ENCODE results near the gene FAM117B. TPM values are rescaled to one million over a fixed set of nuclear protein-coding genes. Genes with fewer than 3 reads are reported as not detected.
"Not testable (repeated sequence)": the region's sequence is repeated elsewhere in the genome, so short reads cannot be mapped to it uniquely, and the experiment has no call there.

FAM117B gene
- polyA plus RNA-seq, 3 donors from 2014 or later: 2.2 to 4.7 (median 3.3) TPM

DNA sequence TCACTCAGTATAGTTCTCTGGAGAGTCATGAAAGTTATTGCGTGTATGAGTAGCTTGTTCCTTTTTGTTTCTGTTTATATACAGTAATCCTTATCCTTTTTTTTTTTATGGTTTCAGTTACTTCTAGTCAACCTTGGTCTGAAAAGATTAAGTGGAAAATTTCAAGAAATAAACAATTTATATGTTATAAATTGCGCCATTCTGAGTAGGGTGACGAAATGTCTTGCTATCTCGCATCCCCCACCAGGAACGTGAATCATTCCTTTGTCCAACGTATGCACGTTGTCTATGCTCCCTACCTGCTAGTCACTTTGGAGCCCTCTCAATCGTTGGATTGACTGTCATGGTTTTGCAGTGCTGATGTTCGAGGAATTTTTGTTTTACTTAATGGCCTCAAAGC is 60.4 kb downstream of the FAM117B start:
- Mint-ChIP-seq H3K27ac (no peak overlapping the region), H3K36me3 (peaks cover 0 to 5% (median 0%) of the 10 kb centered on the region in 3 donors), H3K4me3 (no peak overlapping the region), H3K27me3 (ENCODE audit: low read depth in 3 of 3) (peaks cover 0 to 3% (median 2%) of the 10 kb centered on the region in 3 donors), H3K4me1 (peaks cover 0 to 6% of the 10 kb centered on the region in 2 donors), H3K9me3 (no peaks in the 10 kb centered on the region)
- no peak for DNase-seq

DNA sequence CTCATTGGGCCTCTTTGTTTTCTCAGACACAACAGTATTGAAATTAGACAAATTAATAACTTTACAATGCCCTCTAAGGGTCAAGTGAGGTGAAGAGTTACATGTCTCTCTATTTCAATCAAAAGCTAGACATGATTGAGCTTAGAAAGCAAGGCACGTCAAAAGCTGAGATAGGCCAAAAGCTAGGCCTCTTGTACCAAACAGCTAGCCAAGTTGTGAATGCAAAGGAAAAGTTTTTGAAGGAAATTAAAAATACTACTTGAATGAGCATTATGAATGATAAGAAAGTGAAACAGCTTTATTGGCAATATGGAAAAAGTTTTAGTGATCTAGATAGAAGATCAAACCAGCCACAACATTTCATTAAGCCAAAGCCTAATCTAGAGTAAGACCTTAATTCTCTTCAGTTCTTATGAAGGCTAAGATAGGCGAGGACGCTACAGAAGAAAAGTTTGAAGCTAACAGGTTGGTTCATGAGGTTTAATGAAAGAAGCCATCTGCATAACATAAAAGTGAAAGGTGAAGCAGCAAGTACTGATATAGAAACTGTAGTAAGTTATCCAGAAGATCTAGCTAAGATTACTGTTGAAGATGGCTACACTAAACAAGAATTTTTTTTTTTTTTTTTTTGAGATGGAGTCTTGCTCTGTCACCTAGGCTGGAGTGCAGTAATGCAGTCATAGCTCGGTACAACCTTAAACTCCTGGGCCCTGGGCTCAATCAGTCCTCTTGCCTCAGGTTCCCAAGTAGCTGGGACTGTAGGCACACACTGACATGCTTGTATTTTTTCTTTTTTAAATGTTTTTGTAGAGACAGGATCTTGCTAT is 65.5 kb downstream of the FAM117B start:
- Mint-ChIP-seq H3K27me3 (ENCODE audit: low read depth in 3 of 3) (peaks cover 0 to 4% (median 0%) of the 10 kb centered on the region in 3 donors), H3K36me3 (peaks cover 0 to 6% (median 5%) of the 10 kb centered on the region in 3 donors), H3K27ac (no peak overlapping the region), H3K9me3 (no peaks in the 10 kb centered on the region), H3K4me3 (no peak overlapping the region), H3K4me1 (peaks cover 0 to 18% of the 10 kb centered on the region in 2 donors)
- no peak for DNase-seq

DNA sequence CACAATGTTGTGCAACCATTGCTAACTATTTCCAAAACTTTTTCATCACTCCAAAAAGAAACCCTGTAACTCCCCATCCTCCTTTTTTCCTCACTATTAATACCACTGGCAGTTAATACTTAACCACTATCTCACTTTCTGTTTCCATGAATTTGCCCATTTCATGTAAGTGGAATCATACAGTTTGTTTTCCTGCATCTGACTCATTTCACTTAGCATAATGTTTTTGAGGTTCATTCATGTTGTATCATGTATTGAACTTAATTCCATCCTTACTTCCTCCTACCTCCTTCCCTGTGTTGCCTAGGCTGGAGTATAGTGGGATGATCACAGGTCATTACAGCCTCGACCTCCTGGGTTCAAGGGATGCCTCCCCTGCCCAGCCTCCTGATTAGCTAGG is 68.3 kb downstream of the FAM117B start:
- no peak for DNase-seq
- Mint-ChIP-seq H3K4me1 (peaks cover 2 to 27% of the 10 kb centered on the region in 2 donors), H3K27ac (no peak overlapping the region), H3K27me3 (ENCODE audit: low read depth in 3 of 3) (peaks cover 0 to 4% (median 0%) of the 10 kb centered on the region in 3 donors), H3K9me3 (no peaks in the 10 kb centered on the region), H3K36me3 (peaks cover 0 to 6% (median 0%) of the 10 kb centered on the region in 3 donors), H3K4me3 (no peak overlapping the region)

DNA sequence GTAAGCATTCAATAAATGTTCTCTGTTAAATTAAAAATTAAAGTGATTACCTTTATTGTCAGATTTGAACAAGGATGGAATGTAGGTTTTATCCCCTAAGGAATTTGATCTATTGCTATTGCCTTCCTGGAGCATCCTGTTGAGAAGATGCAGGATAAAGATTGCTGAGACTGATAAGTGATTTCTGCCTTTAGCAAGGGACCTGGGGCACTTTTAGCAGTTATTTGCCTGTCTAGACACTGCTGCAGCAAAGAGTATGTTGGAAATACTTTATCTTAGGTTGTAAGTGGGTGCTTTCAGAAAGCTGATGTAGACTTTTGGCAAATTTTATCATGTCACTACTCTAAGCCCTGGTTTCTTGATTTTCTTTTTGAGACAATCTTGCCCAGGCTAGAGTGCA is 69.5 kb downstream of the FAM117B start:
- Mint-ChIP-seq H3K36me3 (peaks cover 0 to 10% (median 4%) of the 10 kb centered on the region in 3 donors), H3K27ac (no peak overlapping the region), H3K27me3 (ENCODE audit: low read depth in 3 of 3) (peaks cover 0 to 4% (median 2%) of the 10 kb centered on the region in 3 donors), H3K4me1 (peaks cover 2 to 27% of the 10 kb centered on the region in 2 donors), H3K9me3 (no peaks in the 10 kb centered on the region), H3K4me3 (no peak overlapping the region)
- no peak for DNase-seq

DNA sequence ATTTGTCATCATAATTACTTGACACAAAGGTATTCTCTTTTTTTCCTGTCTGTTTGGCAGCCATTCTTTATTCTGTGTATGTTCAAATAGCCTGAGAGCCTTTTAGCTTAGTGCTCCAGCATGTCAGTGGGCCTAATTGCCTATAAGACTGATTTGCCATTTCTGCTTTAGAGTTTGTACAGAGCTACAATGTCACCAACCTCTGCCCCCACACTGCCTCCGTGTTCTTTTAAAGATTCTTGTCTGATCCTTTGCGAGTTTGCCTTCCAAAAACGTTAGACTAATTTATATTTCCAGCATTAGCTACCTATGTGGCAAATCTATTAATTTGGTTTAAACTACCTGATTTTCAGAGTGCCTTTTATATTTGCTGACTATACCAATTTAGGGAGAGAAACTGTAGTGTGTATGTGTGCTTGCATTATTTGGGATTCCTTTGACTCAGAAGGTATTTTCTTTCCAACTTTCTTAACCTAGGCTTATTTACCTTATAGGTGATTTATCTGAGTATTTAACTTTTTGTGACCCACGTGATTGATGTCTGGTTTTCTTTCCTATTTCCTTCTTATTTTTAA is 70.8 kb downstream of the FAM117B start:
- H3K36me3 Mint-ChIP-seq: peaks cover 0 to 10% (median 4%) of the 10 kb centered on the region in 3 donors
- no peaks in the 10 kb centered on the region for H3K9me3 Mint-ChIP-seq
- peaks cover 2 to 21% of the 10 kb centered on the region in 2 donors for H3K4me1 Mint-ChIP-seq
- no peak for DNase-seq
- no peak overlapping the region for H3K27ac Mint-ChIP-seq
- no peak overlapping the region for H3K4me3 Mint-ChIP-seq
- H3K27me3 Mint-ChIP-seq (ENCODE audit: low read depth in 3 of 3): peaks cover 0 to 5% (median 2%) of the 10 kb centered on the region in 3 donors

DNA sequence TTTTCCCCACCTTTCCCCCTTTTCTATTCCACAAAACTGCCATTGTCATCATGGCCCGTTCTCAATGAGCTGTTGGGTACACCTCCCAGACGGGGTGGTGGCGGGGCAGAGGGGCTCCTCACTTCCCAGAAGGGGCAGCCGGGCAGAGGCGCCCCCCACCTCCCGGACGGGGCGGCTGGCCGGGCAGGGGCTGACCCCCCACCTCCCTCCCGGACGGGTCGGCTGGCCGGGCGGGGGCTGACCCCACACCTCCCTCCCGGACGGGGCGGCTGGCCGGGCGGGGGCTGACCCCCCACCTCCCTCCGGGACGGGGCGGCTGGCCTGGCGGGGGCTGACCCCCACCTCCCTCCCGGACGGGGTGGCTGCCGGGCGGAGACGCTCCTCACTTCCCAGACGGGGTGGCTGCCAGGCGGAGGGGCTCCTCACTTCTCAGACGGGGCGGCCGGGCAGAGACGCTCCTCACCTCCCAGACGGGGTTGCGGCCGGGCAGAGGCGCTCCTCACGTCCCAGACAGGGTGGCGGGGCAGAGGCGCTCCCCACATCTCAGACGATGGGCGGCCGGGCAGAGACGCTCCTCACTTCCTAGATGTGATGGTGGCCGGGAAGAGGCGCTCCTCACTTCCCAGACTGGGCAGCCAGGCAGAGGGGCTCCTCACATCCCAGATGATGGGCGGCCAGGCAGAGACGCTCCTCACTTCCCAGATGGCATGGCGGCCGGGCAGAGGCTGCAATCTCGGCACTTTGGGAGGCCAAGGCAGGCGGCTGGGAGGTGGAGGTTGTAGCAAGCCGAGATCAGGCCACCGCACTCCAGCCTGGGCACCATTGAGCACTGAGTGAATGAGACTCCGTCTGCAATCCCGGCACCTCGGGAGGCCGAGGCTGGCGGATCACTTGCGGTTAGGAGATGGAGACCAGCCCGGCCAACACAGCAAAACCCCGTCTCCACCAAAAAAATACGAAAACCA is 80.5 kb downstream of the FAM117B start:
- Mint-ChIP-seq H3K4me1 (peaks cover 9 to 26% of the 10 kb centered on the region in 2 donors), H3K36me3 (peaks cover 16 to 18% (median 18%) of the 10 kb centered on the region in 3 donors), H3K9me3 (peaks cover 14 to 36% (median 26%) of the 10 kb centered on the region in 6 donors)
- H3K27ac Mint-ChIP-seq; H3K4me3 Mint-ChIP-seq; H3K27me3 Mint-ChIP-seq (ENCODE audit: low read depth in 3 of 3); DNase-seq: not testable (repeated sequence)

DNA sequence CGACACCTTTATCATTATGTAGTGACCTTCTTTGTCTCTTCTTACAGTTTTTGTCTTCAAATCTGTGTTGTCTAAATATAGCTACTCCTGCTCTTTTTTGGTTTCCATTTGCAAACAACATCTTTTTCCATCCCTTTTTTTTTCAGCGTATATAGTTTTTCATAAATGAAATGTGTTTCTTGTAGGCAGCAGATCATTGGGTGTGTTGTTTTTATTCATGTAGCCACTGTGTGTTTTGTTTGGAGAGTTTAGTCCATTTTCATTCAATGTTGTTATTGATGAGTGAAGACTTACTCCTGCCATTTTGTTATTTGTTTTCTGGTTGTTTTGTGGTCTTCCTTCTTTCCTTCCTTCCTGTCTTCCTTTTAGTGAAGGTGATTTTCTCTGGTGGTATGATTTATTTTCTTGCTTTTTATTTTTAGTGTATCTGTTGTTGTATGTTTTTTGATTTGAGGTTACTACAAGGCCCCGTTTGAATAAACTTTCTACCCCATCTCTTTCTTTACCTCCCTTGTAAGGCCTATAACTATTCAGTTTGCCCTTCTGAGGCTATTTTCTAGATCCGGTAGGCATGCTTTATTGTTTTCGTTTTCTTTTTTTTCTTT is 81.4 kb downstream of the FAM117B start:
- Mint-ChIP-seq H3K27ac (no peak overlapping the region), H3K27me3 (ENCODE audit: low read depth in 3 of 3) (peaks cover 0 to 4% (median 3%) of the 10 kb centered on the region in 3 donors), H3K4me1 (peaks cover 9 to 25% of the 10 kb centered on the region in 2 donors), H3K36me3 (peaks cover 16 to 18% (median 18%) of the 10 kb centered on the region in 3 donors), H3K9me3 (peaks cover 14 to 36% (median 26%) of the 10 kb centered on the region in 6 donors), H3K4me3 (peak overlapping the region in 1 of 5 donors; percentile 30)
- DNase-seq: no peak

DNA sequence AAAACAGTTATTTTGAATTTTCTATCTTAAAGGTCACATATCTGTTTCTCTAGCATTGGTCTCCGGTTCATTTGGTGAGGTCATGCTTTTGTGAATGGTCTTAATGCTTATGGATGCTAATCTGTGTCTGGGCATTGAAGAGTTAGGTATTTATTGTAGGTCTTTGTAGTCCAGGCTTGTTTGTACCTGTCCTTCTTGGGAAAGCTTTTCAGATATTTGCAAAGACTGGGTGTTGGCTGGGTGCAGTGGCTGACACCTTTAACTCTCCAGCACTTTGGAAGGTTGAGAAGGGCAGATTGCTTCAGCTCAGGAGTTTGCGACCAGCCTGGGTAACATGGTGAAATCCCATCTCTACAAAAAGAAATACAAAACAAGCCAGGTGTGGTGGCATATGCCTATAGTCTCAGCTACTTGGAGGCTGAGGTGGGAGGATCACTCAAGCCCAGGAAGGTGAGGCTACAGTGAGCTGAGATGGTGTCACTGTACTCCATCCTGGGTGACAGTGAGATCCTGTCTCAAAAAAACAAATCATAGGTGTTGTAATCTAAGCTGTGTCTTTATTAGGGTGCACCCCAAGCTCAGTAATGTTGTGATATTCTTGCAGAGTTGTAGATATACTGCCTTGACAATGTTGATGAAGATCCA is 82.3 kb downstream of the FAM117B start:
- H3K4me1 Mint-ChIP-seq: peaks cover 9 to 25% of the 10 kb centered on the region in 2 donors
- DNase-seq: no peak

DNA sequence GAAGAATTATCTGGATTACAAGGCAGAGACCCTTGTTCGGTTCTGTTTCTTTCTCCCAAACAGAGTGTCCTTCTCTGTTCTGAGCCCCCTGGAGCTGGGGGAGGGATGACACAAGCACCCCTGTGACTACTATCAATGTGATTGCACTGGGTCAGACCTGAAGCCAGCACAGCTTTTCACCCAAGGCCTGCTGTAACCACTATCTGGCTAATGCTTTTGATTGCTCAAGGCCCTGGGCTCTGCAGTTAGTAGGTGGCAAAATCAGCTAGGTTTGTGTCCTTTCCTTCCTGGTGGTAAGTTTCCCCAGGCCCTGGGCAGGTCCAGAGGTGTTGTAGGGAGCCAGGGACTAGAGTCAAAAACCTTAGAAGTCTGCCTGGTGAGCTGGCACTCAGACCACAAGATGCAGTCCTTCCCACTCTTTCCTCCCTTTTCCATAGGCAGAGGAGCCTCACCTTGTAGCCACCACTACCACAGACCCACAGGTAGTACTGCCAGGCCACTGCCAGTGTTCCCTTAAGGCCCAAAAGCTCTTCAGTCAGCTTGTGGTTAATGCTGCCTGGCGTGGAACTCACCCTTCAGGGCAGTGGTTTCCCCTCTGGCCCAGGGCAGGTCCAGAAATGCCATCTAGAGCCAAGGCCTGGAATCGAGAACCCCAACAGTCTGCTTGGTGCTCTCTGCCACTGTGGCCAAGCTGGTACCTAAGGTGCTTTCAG is 83.0 kb downstream of the FAM117B start:
- Mint-ChIP-seq H3K36me3 (peaks cover 13 to 18% (median 18%) of the 10 kb centered on the region in 3 donors), H3K27ac (peak overlapping the region in 1 of 6 donors; percentile 36), H3K4me1 (peaks cover 9 to 25% of the 10 kb centered on the region in 2 donors), H3K27me3 (ENCODE audit: low read depth in 3 of 3) (peaks cover 0 to 4% (median 2%) of the 10 kb centered on the region in 3 donors), H3K4me3 (peak overlapping the region in 1 of 5 donors; percentile 47), H3K9me3 (peaks cover 14 to 26% (median 22%) of the 10 kb centered on the region in 6 donors)
- peak; percentile 7 to 9 (median 8) for DNase-seq

More for the DNA sequence above, 82.3 kb downstream of the FAM117B start:
- Mint-ChIP-seq H3K27me3 (ENCODE audit: low read depth in 3 of 3) (peaks cover 0 to 4% (median 3%) of the 10 kb centered on the region in 3 donors), H3K27ac (no peak overlapping the region), H3K36me3 (peaks cover 16 to 18% (median 18%) of the 10 kb centered on the region in 3 donors), H3K9me3 (peaks cover 14 to 33% (median 26%) of the 10 kb centered on the region in 6 donors), H3K4me3 (no peak overlapping the region)

DNA sequence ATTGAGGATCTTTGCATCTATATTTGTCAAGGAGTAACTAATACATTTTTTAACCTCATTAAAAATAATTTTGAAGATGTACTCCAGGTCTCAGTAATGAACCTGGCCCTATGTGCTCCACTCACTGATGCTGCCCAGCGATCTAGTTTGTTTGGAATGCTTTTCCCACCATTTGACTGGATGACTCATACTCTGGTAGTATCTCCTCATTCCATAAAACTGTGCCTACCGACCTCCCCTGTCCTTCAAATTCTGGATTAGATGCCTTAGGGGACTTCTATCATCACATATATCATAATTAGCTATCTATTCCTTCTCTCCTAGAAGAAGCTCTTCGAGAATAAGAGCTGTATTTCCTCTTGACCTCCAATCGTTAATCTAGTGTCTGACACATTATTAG is 83.8 kb downstream of the FAM117B start:
- Mint-ChIP-seq H3K36me3 (peaks cover 12 to 13% (median 13%) of the 10 kb centered on the region in 3 donors), H3K4me1 (peaks cover 10 to 25% of the 10 kb centered on the region in 2 donors), H3K9me3 (peaks cover 6 to 18% (median 17%) of the 10 kb centered on the region in 6 donors), H3K27me3 (ENCODE audit: low read depth in 3 of 3) (peaks cover 0 to 4% (median 0%) of the 10 kb centered on the region in 3 donors), H3K27ac (no peak overlapping the region), H3K4me3 (no peak overlapping the region)
- DNase-seq: no peak

DNA sequence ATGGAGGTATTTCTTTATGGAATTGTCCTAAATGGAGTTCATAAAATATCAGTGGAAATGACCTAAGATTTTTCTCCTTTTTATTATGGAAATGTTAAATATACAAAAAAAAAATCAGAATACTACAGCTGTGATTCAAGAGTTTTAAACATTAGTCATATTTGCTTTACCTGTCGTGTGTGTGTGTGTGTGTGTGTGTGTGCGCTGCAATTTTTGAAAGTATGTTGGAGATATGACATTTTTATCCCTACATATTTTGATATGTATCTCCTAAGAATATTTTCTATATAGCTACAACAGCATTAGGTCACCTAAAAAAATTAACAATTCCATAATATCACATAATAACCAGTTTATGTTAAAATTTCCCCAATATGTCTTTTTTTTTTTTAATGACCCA is 85.5 kb downstream of the FAM117B start:
- H3K27ac Mint-ChIP-seq: no peak overlapping the region
- no peak for DNase-seq
- no peak overlapping the region for H3K4me3 Mint-ChIP-seq
- peaks cover 10 to 25% of the 10 kb centered on the region in 2 donors for H3K4me1 Mint-ChIP-seq
- peaks cover 6 to 17% (median 16%) of the 10 kb centered on the region in 6 donors for H3K9me3 Mint-ChIP-seq
- H3K27me3 Mint-ChIP-seq (ENCODE audit: low read depth in 3 of 3): peaks cover 0 to 4% (median 0%) of the 10 kb centered on the region in 3 donors
- peaks cover 12 to 13% (median 13%) of the 10 kb centered on the region in 3 donors for H3K36me3 Mint-ChIP-seq

DNA sequence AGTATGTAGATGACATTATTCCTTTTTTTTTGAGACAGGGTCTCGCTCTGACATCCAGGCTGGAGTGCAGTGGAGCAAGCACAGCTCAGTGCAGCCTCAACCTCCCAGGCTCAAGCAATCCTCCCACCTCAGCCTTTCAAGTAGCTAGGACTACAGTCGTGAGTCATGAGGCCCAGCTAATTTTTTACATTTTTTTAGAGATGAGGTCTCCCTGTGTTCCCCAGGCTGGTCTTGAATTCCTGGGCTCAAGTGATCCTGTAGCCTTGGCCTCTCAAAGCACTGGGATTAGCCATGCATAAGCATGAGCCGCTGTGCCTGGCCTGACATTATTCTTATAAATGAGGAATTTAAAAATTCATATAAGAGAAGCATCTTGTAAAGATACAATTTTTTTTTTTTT is 86.9 kb downstream of the FAM117B start:
- H3K36me3 Mint-ChIP-seq: peaks cover 8 to 16% (median 9%) of the 10 kb centered on the region in 3 donors
- H3K4me1 Mint-ChIP-seq: peaks cover 10 to 19% of the 10 kb centered on the region in 2 donors
- DNase-seq: no peak
- peaks cover 0 to under 1% (median 0%) of the 10 kb centered on the region in 3 donors for H3K27me3 Mint-ChIP-seq (ENCODE audit: low read depth in 3 of 3)
- H3K9me3 Mint-ChIP-seq: peaks cover 0 to 7% (median 5%) of the 10 kb centered on the region in 6 donors
- no peak overlapping the region for H3K27ac Mint-ChIP-seq
- no peak overlapping the region for H3K4me3 Mint-ChIP-seq
